BLaER1 (cell line): Measurements from ENCODE around the gene BTN3A1.
"Not testable (repeated sequence)": the region's sequence is repeated elsewhere in the genome, so short reads cannot be mapped to it uniquely, and the experiment has no call there.

Source experiments
- H3K27ac ChIP-seq: shearing (Covaris generic); formaldehyde crosslinking; 2 replicates; pipeline ENCODE4 v1.8.1; 2022
- H3K27me3 ChIP-seq: shearing (Covaris generic); formaldehyde crosslinking; 2 replicates; pipeline ENCODE4 v1.8.1; 2022
- H3K36me3 ChIP-seq: shearing (Covaris generic); formaldehyde crosslinking; 2 replicates; pipeline ENCODE4 v1.8.1; 2022
- H3K4me1 ChIP-seq: shearing (Covaris generic); formaldehyde crosslinking; 2 replicates; pipeline ENCODE4 v1.8.1; 2022
- H3K4me2 ChIP-seq: shearing (Covaris generic); formaldehyde crosslinking; 2 replicates; pipeline ENCODE4 v1.8.1; 2022
- H3K4me3 ChIP-seq: shearing (Covaris generic); formaldehyde crosslinking; 2 replicates; pipeline ENCODE4 v1.8.1; 2022
- H3K9ac ChIP-seq: shearing (Covaris generic); formaldehyde crosslinking; 2 replicates; pipeline ENCODE4 v1.8.1; 2022
- H3K9me3 ChIP-seq: shearing (Covaris generic); formaldehyde crosslinking; 2 replicates; pipeline ENCODE4 v1.8.1; 2022
- H4K20me1 ChIP-seq: shearing (Covaris generic); formaldehyde crosslinking; 2 replicates; pipeline ENCODE4 v1.8.1; 2022
- Cebpa-rat ChIP-seq: shearing (Covaris generic); IDR thresholded peaks from 2 replicates; pipeline ENCODE4 v1.8.1; 2022

BTN3A1 gene

GRCh38 chr6:26408828-26409730, 7.0 kb downstream of the BTN3A1 start:
- Histone ChIP-seq H3K36me3 (peaks cover 88% of the 10 kb centered on the region), H4K20me1 (peaks cover 3% of the 10 kb centered on the region; the same call in 1 of the 2 replicates), H3K27ac (no peak overlapping the region), H3K4me3 (no peak overlapping the region), H3K4me2 (no peak overlapping the region), H3K27me3 (no peaks in the 10 kb centered on the region), H3K4me1 (peaks cover 34% of the 10 kb centered on the region), H3K9me3 (no peaks in the 10 kb centered on the region), H3K9ac (no peak overlapping the region)
- no peak for TF ChIP-seq Cebpa-rat

GRCh38 chr6:26411751-26412150, 9.7 kb downstream of the BTN3A1 start:
- 0 out of 2 replicates have a peak overlapping the region, but pooled peaks have one; percentile 1 for H3K27ac ChIP-seq
- H3K4me2 ChIP-seq = no peak overlapping the region
- no peaks in the 10 kb centered on the region for H3K27me3 ChIP-seq
- TF ChIP-seq Cebpa-rat = no peak
- H3K9me3 ChIP-seq = peaks cover 5% of the 10 kb centered on the region
- H3K9ac ChIP-seq = no peak overlapping the region
- H3K4me1 ChIP-seq = peaks cover 39% of the 10 kb centered on the region
- no peak overlapping the region for H3K4me3 ChIP-seq
- H4K20me1 ChIP-seq = peaks cover 7% of the 10 kb centered on the region; the same call in 1 of the 2 replicates
- peaks cover 69% of the 10 kb centered on the region for H3K36me3 ChIP-seq

- Histone ChIP-seq H4K20me1 (peaks cover 7% of the 10 kb centered on the region; the same call in 1 of the 2 replicates), H3K36me3 (peaks cover 69% of the 10 kb centered on the region), H3K9me3 (peaks cover 10% of the 10 kb centered on the region), H3K9ac (no peak overlapping the region), H3K4me1 (peaks cover 35% of the 10 kb centered on the region), H3K27me3 (no peaks in the 10 kb centered on the region), H3K4me3 (no peak overlapping the region), H3K4me2 (no peak overlapping the region), H3K27ac (0 out of 2 replicates have a peak overlapping the region, but pooled peaks have one; percentile 1)
- TF ChIP-seq Cebpa-rat = no peak
These were observed 10.2 kb downstream of the BTN3A1 start for GRCh38 chr6:26412228-26412627.

GRCh38 chr6:26412954-26413353, 10.9 kb downstream of the BTN3A1 start:
- TF ChIP-seq Cebpa-rat = no peak

GRCh38 chr6:26414281-26414680, 12.2 kb downstream of the BTN3A1 start:
- Histone ChIP-seq H3K4me2 (peak overlapping the region; percentile 57), H3K36me3 (peaks cover 64% of the 10 kb centered on the region), H3K9ac (no peak overlapping the region), H3K27me3 (no peaks in the 10 kb centered on the region), H3K27ac (no peak overlapping the region), H3K4me3 (no peak overlapping the region), H3K9me3 (peaks cover 31% of the 10 kb centered on the region), H4K20me1 (peaks cover 7% of the 10 kb centered on the region; the same call in 1 of the 2 replicates), H3K4me1 (peaks cover 35% of the 10 kb centered on the region)
- no peak for TF ChIP-seq Cebpa-rat

More at GRCh38 chr6:26412954-26413353, 10.9 kb downstream of the BTN3A1 start:
- Histone ChIP-seq H3K4me2 (0 out of 2 replicates have a peak overlapping the region, but pooled peaks have one; percentile 57), H4K20me1 (peaks cover 7% of the 10 kb centered on the region; the same call in 1 of the 2 replicates), H3K9me3 (peaks cover 17% of the 10 kb centered on the region), H3K27me3 (no peaks in the 10 kb centered on the region), H3K4me1 (peaks cover 35% of the 10 kb centered on the region), H3K36me3 (peaks cover 69% of the 10 kb centered on the region), H3K4me3 (no peak overlapping the region), H3K9ac (no peak overlapping the region), H3K27ac (no peak overlapping the region)

- Histone ChIP-seq H3K36me3 (peaks cover 56% of the 10 kb centered on the region), H3K9me3 (peaks cover 32% of the 10 kb centered on the region), H3K27me3 (no peaks in the 10 kb centered on the region), H3K27ac (no peak overlapping the region), H3K4me1 (peaks cover 35% of the 10 kb centered on the region), H3K4me3 (no peak overlapping the region), H4K20me1 (peaks cover 7% of the 10 kb centered on the region; the same call in 1 of the 2 replicates), H3K4me2 (peak overlapping the region; percentile 57), H3K9ac (no peak overlapping the region)
- TF ChIP-seq Cebpa-rat = no peak
These were observed 13.1 kb downstream of the BTN3A1 start for GRCh38 chr6:26415036-26415614.

GRCh38 chr6:26415791-26416190, 13.7 kb downstream of the BTN3A1 start:
- Histone ChIP-seq H4K20me1 (peaks cover 7% of the 10 kb centered on the region; the same call in 1 of the 2 replicates), H3K27ac (no peak overlapping the region), H3K36me3 (peaks cover 50% of the 10 kb centered on the region), H3K4me2 (no peak overlapping the region), H3K27me3 (no peaks in the 10 kb centered on the region), H3K4me3 (no peak overlapping the region), H3K9ac (no peak overlapping the region), H3K4me1 (peaks cover 38% of the 10 kb centered on the region), H3K9me3 (peaks cover 32% of the 10 kb centered on the region)
- TF ChIP-seq Cebpa-rat = no peak

GRCh38 chr6:26416288-26416687, 14.2 kb downstream of the BTN3A1 start:
- Histone ChIP-seq H3K4me1 (peaks cover 42% of the 10 kb centered on the region), H3K4me3 (no peak overlapping the region), H3K36me3 (peaks cover 45% of the 10 kb centered on the region), H3K4me2 (no peak overlapping the region), H4K20me1 (peaks cover 7% of the 10 kb centered on the region; the same call in 1 of the 2 replicates), H3K9me3 (peaks cover 32% of the 10 kb centered on the region), H3K27ac (no peak overlapping the region), H3K9ac (no peak overlapping the region), H3K27me3 (no peaks in the 10 kb centered on the region)
- TF ChIP-seq Cebpa-rat = no peak

- not testable (repeated sequence) for H3K9ac ChIP-seq, H3K27me3 ChIP-seq, H4K20me1 ChIP-seq, H3K27ac ChIP-seq, H3K4me2 ChIP-seq
- Histone ChIP-seq H3K36me3 (peaks cover 30% of the 10 kb centered on the region), H3K9me3 (peaks cover 32% of the 10 kb centered on the region), H3K4me1 (peaks cover 47% of the 10 kb centered on the region), H3K4me3 (0 out of 2 replicates have a peak overlapping the region, but pooled peaks have one; percentile 20)
These were observed 16.0 kb downstream of the BTN3A1 start for GRCh38 chr6:26418077-26418476.

GRCh38 chr6:26418795-26419194, 16.7 kb downstream of the BTN3A1 start:
- not testable (repeated sequence) for H4K20me1 ChIP-seq, H3K9ac ChIP-seq
- peaks cover 30% of the 10 kb centered on the region for H3K36me3 ChIP-seq

More at GRCh38 chr6:26418795-26419194, 16.7 kb downstream of the BTN3A1 start:
- not testable (repeated sequence) for H3K27ac ChIP-seq, H3K27me3 ChIP-seq, H3K4me2 ChIP-seq, H3K4me3 ChIP-seq
- Histone ChIP-seq H3K4me1 (peaks cover 41% of the 10 kb centered on the region), H3K9me3 (peaks cover 32% of the 10 kb centered on the region)
